Measurements from ENCODE around the gene ZFP1. TPM values are rescaled to one million over a fixed set of nuclear protein-coding genes. Genes with fewer than 3 reads are reported as not detected.

The ZFP1 gene
- total and polyA plus RNA-seq, 7 experiments from 2014 or later, result 8.6 to 22.5 (median 10.5) TPM

DNA sequence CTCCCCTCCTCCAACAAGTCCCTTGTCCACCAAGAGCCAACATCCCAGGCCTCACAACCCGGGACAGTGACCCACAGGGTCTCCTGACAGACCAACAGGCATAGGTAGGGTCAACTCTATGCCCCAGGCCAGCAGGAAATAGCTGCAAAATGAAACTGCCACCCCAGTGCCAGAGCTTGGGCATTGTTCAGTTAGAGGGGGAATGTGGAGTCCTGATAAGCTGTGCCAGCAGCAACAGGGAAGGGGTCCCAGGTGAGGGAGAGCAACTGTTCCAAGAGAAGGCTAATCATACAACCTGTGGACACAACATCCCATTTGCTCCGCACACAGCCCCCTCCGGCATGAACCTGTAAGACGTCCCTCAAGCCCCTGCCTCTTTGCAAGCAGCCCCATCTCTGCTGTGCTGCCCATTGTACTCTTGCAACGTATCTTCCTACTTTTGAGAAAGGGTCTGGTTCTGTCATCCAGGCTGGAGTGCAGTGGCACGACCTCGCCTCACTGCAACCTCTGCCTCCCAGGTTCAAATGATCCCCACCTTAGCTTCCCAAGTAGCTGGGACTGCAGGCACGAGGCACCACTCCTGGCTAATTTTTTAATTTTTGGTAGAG is 41.4 kb downstream of the ZFP1 start:
- Histone ChIP-seq H3K36me3 (ENCODE audit: control insufficient read depth in 2 of 3, insufficient read depth in 3 of 3, low read length in 3 of 3) (no peaks in the 10 kb centered on the region), H3K4me1 (ENCODE audit: control insufficient read depth in 2 of 2, insufficient read depth in 2 of 2, low read length in 2 of 2) (no peaks in the 10 kb centered on the region), H3K9me3 (ENCODE audit: control insufficient read depth in 2 of 3, low read length in 3 of 3) (no peaks in the 10 kb centered on the region), H3K27ac (ENCODE audit: low read depth, low read length) (no peak overlapping the region), H3K27me3 (ENCODE audit: control insufficient read depth in 2 of 2, insufficient read depth in 2 of 2, low read length in 2 of 2) (no peaks in the 10 kb centered on the region), H3K4me3 (ENCODE audit: low read length) (no peak overlapping the region)
- H3K27me3 Mint-ChIP-seq, result peaks cover under 1 to 17% (median 6%) of the 10 kb centered on the region in 5 donors
- ChIA-PET CTCF (interaction anchor here (0.7 to 1.1 kb wide), 2 partner anchors 10 to 200 kb away, joined by 3 read pairs; no protein-coding TSS in a partner anchor), POLR2A (no interaction called here)
- H3K27ac Mint-ChIP-seq, result no peak overlapping the region
- H3K9me3 Mint-ChIP-seq, result peaks cover 0 to 10% (median 0%) of the 10 kb centered on the region in 11 donors
- ATAC-seq (no peak), DNase-seq (no peak)
- H3K36me3 Mint-ChIP-seq, result no peaks in the 10 kb centered on the region
- no peaks in the 10 kb centered on the region for H3K4me1 Mint-ChIP-seq
- no peak overlapping the region for H3K4me3 Mint-ChIP-seq
- intact Hi-C loops (cut with micrococcal nuclease), result no loop called here

DNA sequence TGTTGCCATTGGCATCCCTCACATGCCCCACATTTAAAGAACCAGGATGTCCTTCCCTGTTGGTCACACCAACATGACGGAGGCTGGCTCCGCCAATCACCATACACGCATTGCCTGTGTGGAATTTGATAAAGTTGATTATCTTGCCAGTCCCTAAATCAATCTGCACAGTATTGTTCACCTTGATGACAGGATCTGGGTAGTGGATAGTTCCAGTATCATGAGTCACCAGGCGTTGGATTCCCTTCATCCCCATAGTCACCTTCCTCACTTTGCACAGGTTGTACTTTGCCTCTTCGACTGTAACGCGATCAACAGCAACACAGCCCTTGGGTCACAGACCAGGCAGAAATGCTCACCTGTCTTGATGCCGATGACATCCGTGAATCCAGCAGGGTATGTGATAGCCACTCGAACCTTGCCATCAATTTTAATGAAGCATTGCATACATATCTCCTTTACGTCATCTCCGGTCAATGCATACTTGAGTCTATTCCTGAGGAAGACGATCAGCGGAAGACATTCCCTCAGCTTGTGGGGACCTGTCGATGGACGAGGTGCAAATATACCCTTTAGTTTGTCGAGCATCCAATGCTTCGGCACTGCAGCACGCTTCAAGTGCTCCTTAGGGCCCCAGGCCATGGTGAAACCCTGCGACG is 44.4 kb downstream of the ZFP1 start:
- Histone ChIP-seq H3K27me3 (ENCODE audit: control insufficient read depth in 2 of 2, insufficient read depth in 2 of 2, low read length in 2 of 2) (peaks cover 0 to 3% of the 10 kb centered on the region in 2 donors), H3K27ac (ENCODE audit: low read depth, low read length) (no peak overlapping the region), H3K36me3 (ENCODE audit: control insufficient read depth in 2 of 3, insufficient read depth in 3 of 3, low read length in 3 of 3) (no peaks in the 10 kb centered on the region), H3K9me3 (ENCODE audit: control insufficient read depth in 2 of 3, low read length in 3 of 3) (no peaks in the 10 kb centered on the region), H3K4me1 (ENCODE audit: control insufficient read depth in 2 of 2, insufficient read depth in 2 of 2, low read length in 2 of 2) (no peaks in the 10 kb centered on the region), H3K4me3 (ENCODE audit: low read length) (no peak overlapping the region)
- Mint-ChIP-seq H3K4me3 (no peak overlapping the region), H3K36me3 (no peaks in the 10 kb centered on the region), H3K27me3 (peaks cover 6 to 26% (median 10%) of the 10 kb centered on the region in 5 donors), H3K27ac (no peak overlapping the region), H3K9me3 (no peaks in the 10 kb centered on the region), H3K4me1 (peaks cover 0 to 2% (median 0%) of the 10 kb centered on the region in 7 donors)
- ChIA-PET POLR2A (no interaction called here), CTCF (no interaction called here)
- intact Hi-C loops (cut with micrococcal nuclease), result no loop called here
- no peak for ATAC-seq
- DNase-seq, result no peak

DNA sequence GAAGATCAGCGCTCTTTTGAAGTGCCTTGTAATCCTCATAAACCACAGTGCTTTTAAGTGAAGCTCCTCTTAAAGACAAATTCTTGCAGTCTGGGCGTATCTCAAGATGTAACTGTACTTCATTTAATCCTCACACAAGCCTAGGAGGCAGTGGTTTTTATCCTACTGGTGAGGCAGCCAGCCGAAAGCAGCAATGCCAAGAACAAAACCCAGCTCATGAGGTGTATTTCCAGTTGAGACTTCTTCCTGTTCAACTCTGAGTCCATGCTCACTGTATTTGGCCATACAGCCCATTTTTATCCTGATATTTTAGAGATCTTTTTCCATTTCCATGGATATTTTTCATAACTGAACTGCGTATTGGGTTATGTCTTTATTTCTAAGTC is 44.9 kb downstream of the ZFP1 start:
- no peak for ATAC-seq
- CTCF ChIA-PET, result no interaction called here
- intact Hi-C loops (cut with micrococcal nuclease), result no loop called here

DNA sequence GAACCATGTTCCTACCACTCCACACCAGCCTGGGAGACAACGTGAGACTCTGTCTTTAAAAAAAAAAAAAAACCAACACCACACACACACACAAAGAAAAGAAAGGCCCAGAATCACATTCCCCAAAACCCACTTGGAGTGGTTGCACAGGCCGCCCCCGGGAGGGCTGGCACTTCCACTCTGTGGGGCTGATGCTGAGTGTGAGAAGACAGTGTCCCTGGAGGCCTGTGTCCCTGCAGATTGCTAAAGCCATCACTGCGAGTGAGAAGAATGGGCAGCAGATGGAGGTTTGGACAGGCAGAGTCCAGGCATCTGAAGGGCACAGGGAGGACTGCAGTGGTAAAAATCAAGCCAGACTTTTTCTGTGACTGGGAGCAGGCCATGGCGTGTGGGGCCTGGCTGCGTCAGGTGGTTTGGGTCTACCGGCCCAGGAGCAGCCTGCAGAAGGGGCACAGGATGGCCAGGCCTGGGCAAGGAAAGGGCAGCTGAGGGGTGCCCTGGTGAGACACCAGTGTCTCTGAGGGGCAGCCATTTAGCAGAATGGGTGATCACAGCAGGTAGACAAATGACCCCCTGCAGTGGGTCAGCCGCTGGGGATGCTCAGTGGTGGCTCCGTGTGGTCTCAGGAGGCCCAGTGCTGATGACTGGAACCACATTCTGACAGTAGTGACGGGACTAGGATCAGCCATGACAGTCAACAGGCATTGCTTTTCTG is 45.6 kb downstream of the ZFP1 start:
- intact Hi-C loops (cut with micrococcal nuclease), result no loop called here
- Histone ChIP-seq H3K9me3 (ENCODE audit: control insufficient read depth in 2 of 3, low read length in 3 of 3) (no peaks in the 10 kb centered on the region), H3K36me3 (ENCODE audit: control insufficient read depth in 2 of 3, insufficient read depth in 3 of 3, low read length in 3 of 3) (no peaks in the 10 kb centered on the region), H3K27ac (ENCODE audit: low read depth, low read length) (no peak overlapping the region), H3K4me3 (ENCODE audit: low read length) (no peak overlapping the region), H3K4me1 (ENCODE audit: control insufficient read depth in 2 of 2, insufficient read depth in 2 of 2, low read length in 2 of 2) (no peaks in the 10 kb centered on the region), H3K27me3 (ENCODE audit: control insufficient read depth in 2 of 2, insufficient read depth in 2 of 2, low read length in 2 of 2) (peaks cover 0 to 3% of the 10 kb centered on the region in 2 donors)
- DNase-seq, result peak in 1 of 9 donors; percentile 13
- peak overlapping the region in 1 of 9 donors; percentile 14 for H3K27ac Mint-ChIP-seq
- H3K36me3 Mint-ChIP-seq, result no peaks in the 10 kb centered on the region
- H3K9me3 Mint-ChIP-seq, result no peaks in the 10 kb centered on the region
- POLR2A ChIA-PET, result no interaction called here
- peaks cover 0 to 2% (median 0%) of the 10 kb centered on the region in 7 donors for H3K4me1 Mint-ChIP-seq
- no peak overlapping the region for H3K4me3 Mint-ChIP-seq
- CTCF ChIA-PET, result no interaction called here
- peaks cover 13 to 34% (median 18%) of the 10 kb centered on the region in 5 donors for H3K27me3 Mint-ChIP-seq
- ATAC-seq, result no peak

More for the DNA sequence above, 44.9 kb downstream of the ZFP1 start:
- H3K4me3 Mint-ChIP-seq, result no peak overlapping the region
- H3K27ac ChIP-seq (ENCODE audit: low read depth, low read length), result no peak overlapping the region
- H3K4me1 Mint-ChIP-seq, result peaks cover 0 to 2% (median 0%) of the 10 kb centered on the region in 7 donors
- H3K27me3 ChIP-seq (ENCODE audit: control insufficient read depth in 2 of 2, insufficient read depth in 2 of 2, low read length in 2 of 2), result peaks cover 0 to 3% of the 10 kb centered on the region in 2 donors
- H3K27me3 Mint-ChIP-seq, result peaks cover 10 to 31% (median 16%) of the 10 kb centered on the region in 5 donors
- no peak overlapping the region for H3K4me3 ChIP-seq (ENCODE audit: low read length)
- DNase-seq, result no peak
- no peaks in the 10 kb centered on the region for H3K9me3 Mint-ChIP-seq
- H3K4me1 ChIP-seq (ENCODE audit: control insufficient read depth in 2 of 2, insufficient read depth in 2 of 2, low read length in 2 of 2), result no peaks in the 10 kb centered on the region
- H3K9me3 ChIP-seq (ENCODE audit: control insufficient read depth in 2 of 3, low read length in 3 of 3), result no peaks in the 10 kb centered on the region
- H3K36me3 Mint-ChIP-seq, result no peaks in the 10 kb centered on the region
- POLR2A ChIA-PET, result no interaction called here
- no peaks in the 10 kb centered on the region for H3K36me3 ChIP-seq (ENCODE audit: control insufficient read depth in 2 of 3, insufficient read depth in 3 of 3, low read length in 3 of 3)
- peak overlapping the region in 1 of 9 donors; percentile 14 for H3K27ac Mint-ChIP-seq

DNA sequence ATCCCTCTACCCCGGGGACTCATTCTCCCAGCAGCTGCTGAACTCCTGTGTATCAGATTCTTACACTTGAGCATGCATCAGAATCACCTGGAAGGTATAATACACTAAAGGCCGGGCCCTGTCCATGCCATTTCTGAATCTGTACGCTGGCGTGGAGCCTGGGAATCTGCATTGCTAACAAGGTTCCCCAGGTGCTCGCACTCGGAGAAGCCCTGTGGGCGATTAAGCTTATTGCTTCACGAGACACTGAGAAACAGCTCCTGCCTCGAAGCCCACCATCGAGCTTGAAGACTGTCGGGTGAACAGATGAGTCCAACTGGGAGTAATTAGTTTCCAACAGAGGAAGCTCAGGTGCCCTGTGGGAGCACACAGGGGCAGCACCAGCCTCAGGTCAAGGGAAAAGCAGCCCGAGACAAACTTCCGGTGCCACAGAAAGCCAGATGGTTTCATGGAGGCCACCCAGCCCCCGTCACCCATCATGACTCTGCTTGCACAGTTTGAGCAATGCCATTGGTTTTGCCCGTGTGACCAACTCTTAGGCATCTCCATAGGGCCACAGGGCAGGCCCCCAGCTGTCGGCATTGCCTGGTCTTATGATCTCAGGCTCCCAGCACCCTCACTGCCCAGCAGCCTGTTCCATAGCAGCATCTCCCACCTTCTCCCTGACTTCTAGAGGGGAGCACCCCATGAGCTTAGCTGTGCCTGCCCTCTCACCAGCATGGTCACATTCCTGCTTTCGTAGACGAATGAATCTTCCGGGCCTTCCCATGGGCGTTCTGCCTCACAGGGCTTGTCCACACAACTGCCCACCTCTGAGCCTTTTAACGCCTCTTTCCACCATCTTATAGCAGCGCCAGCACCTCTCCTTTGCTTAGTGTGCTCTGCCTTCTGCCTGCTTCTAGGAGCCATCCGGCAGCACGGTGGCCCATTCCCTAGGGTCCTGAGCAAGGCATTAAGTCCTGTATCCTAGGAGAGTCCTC is 47.8 kb downstream of the ZFP1 start:
- peak in 1 of 9 donors; percentile 16 for DNase-seq
- Histone ChIP-seq H3K4me3 (ENCODE audit: low read length) (no peak overlapping the region), H3K27ac (ENCODE audit: low read depth, low read length) (no peak overlapping the region), H3K27me3 (ENCODE audit: control insufficient read depth in 2 of 2, insufficient read depth in 2 of 2, low read length in 2 of 2) (peaks cover 0 to 3% of the 10 kb centered on the region in 2 donors), H3K9me3 (ENCODE audit: control insufficient read depth in 2 of 3, low read length in 3 of 3) (no peaks in the 10 kb centered on the region), H3K4me1 (ENCODE audit: control insufficient read depth in 2 of 2, insufficient read depth in 2 of 2, low read length in 2 of 2) (peaks cover 0 to 5% of the 10 kb centered on the region in 2 donors), H3K36me3 (ENCODE audit: control insufficient read depth in 2 of 3, insufficient read depth in 3 of 3, low read length in 3 of 3) (no peaks in the 10 kb centered on the region)
- Mint-ChIP-seq H3K27ac (peak overlapping the region in 1 of 9 donors; percentile 13), H3K27me3 (peaks cover 12 to 31% (median 14%) of the 10 kb centered on the region in 5 donors), H3K4me3 (no peak overlapping the region), H3K4me1 (peaks cover 4 to 19% (median 11%) of the 10 kb centered on the region in 7 donors), H3K9me3 (no peaks in the 10 kb centered on the region), H3K36me3 (no peaks in the 10 kb centered on the region)
- ChIA-PET POLR2A (no interaction called here), CTCF (interaction anchor here (0.7 to 1.1 kb wide), 4 partner anchors 189 to 209 kb away, joined by 3 to 4 read pairs (median 3); no protein-coding TSS in a partner anchor)
- intact Hi-C loops (cut with micrococcal nuclease), result loop anchor here (5.0 kb wide), 2 partner anchors 36 to 371 kb away; partner anchors contain the start of gene GABARAPL2 (in 1 of the 2)
- ATAC-seq, result no peak

DNA sequence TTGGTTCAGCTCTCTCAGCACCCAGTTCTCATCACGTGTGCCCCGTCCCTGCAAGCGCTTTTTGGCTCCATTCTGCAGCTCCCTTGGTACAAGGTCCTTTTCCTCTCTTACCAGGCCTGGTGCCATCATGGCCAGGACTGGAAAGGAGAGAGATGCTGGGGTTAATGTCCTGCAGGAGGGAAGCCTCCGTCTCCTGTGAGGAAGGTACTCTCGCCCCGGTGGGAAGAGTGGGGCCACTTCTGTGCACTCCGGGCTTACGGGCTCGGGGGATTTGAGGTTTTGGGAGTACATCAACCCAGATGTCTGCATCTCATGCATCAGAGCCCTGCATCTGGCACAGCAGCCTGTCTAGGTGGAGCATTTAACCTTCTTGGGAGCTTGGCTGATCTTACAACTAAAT is 48.5 kb downstream of the ZFP1 start:
- H3K36me3 ChIP-seq (ENCODE audit: control insufficient read depth in 2 of 3, insufficient read depth in 3 of 3, low read length in 3 of 3), result no peaks in the 10 kb centered on the region
- no peaks in the 10 kb centered on the region for H3K9me3 ChIP-seq (ENCODE audit: control insufficient read depth in 2 of 3, low read length in 3 of 3)
- H3K4me1 ChIP-seq (ENCODE audit: control insufficient read depth in 2 of 2, insufficient read depth in 2 of 2, low read length in 2 of 2), result peaks cover 0 to 12% of the 10 kb centered on the region in 2 donors
- Mint-ChIP-seq H3K27me3 (peaks cover 12 to 27% (median 14%) of the 10 kb centered on the region in 5 donors), H3K4me3 (no peak overlapping the region), H3K27ac (no peak overlapping the region), H3K9me3 (no peaks in the 10 kb centered on the region), H3K4me1 (peaks cover 10 to 26% (median 19%) of the 10 kb centered on the region in 7 donors), H3K36me3 (no peaks in the 10 kb centered on the region)
- CTCF ChIA-PET, result interaction anchor here (0.7 to 1.9 kb wide), 6 partner anchors 37 to 206 kb away, joined by 3 to 4 read pairs (median 3); no protein-coding TSS in a partner anchor
- H3K27me3 ChIP-seq (ENCODE audit: control insufficient read depth in 2 of 2, insufficient read depth in 2 of 2, low read length in 2 of 2), result peaks cover 0 to 3% of the 10 kb centered on the region in 2 donors
- ATAC-seq, result no peak
- intact Hi-C loops (cut with micrococcal nuclease), result loop anchor here (5.0 kb wide), 2 partner anchors 35 to 370 kb away; partner anchors contain the start of gene GABARAPL2 (in 1 of the 2)
- POLR2A ChIA-PET, result no interaction called here
- no peak for DNase-seq
- no peak overlapping the region for H3K4me3 ChIP-seq (ENCODE audit: low read length)
- H3K27ac ChIP-seq (ENCODE audit: low read depth, low read length), result no peak overlapping the region
